ENCODE results near the gene MUCL3.
"Not testable (repeated sequence)": the region's sequence is repeated elsewhere in the genome, so short reads cannot be mapped to it uniquely, and the experiment has no call there.

The MUCL3 gene

GRCh38 chr6:30988209-30988825 lies 47.5 kb downstream of the MUCL3 start:
- no peak for TF ChIP-seq CTCF (IDR thresholded peaks at IDR 0.05; ENCODE audit: control insufficient read depth, extremely low read depth, insufficient read depth)
- H3K4me3 ChIP-seq (ENCODE audit: low read depth, low read length) = no peak overlapping the region
- no peak for DNase-seq (ENCODE audit: low read depth)

GRCh38 chr6:30990422-30991086 lies 49.8 kb downstream of the MUCL3 start:
- H3K4me3 ChIP-seq (ENCODE audit: low read depth, low read length) = no peak overlapping the region
- no peak for TF ChIP-seq CTCF (IDR thresholded peaks at IDR 0.05; ENCODE audit: control insufficient read depth, extremely low read depth, insufficient read depth)
- DNase-seq (ENCODE audit: low read depth) = no peak

- DNase-seq (ENCODE audit: low read depth) = no peak
- H3K4me3 ChIP-seq (ENCODE audit: low read depth, low read length) = no peak overlapping the region
- TF ChIP-seq CTCF (IDR thresholded peaks at IDR 0.05; ENCODE audit: control insufficient read depth, extremely low read depth, insufficient read depth) = no peak
Measured at GRCh38 chr6:30991891-30992290, 51.1 kb downstream of the MUCL3 start.

GRCh38 chr6:30997301-30997700 lies 56.5 kb downstream of the MUCL3 start:
- no peak for TF ChIP-seq CTCF (IDR thresholded peaks at IDR 0.05; ENCODE audit: control insufficient read depth, extremely low read depth, insufficient read depth)
- no peak for DNase-seq (ENCODE audit: low read depth)
- H3K4me3 ChIP-seq (ENCODE audit: low read depth, low read length) = no peak overlapping the region

GRCh38 chr6:30998785-30999184 lies 58.0 kb downstream of the MUCL3 start:
- no peak for TF ChIP-seq CTCF (IDR thresholded peaks at IDR 0.05; ENCODE audit: control insufficient read depth, extremely low read depth, insufficient read depth)
- DNase-seq (ENCODE audit: low read depth) = peak; percentile 56
- no peak overlapping the region for H3K4me3 ChIP-seq (ENCODE audit: low read depth, low read length)

GRCh38 chr6:31000067-31000860 lies 59.5 kb downstream of the MUCL3 start:
- not testable (repeated sequence) for H3K4me3 ChIP-seq (ENCODE audit: low read depth, low read length); DNase-seq (ENCODE audit: low read depth)

- H3K4me3 ChIP-seq (ENCODE audit: low read depth, low read length) = no peak overlapping the region
- no peak for TF ChIP-seq CTCF (IDR thresholded peaks at IDR 0.05; ENCODE audit: control insufficient read depth, extremely low read depth, insufficient read depth)
- DNase-seq (ENCODE audit: low read depth) = no peak
Measured at GRCh38 chr6:31001281-31001888, 60.6 kb downstream of the MUCL3 start.

Data from LNCaP clone FGC (cell line).